ENCODE data around the gene TEX35.

- TF ChIP-seq ZNF707 (tag by site-specific recombination; IDR thresholded peaks at IDR 0.05) = no peak
- TF ChIP-seq, protein P1, sequence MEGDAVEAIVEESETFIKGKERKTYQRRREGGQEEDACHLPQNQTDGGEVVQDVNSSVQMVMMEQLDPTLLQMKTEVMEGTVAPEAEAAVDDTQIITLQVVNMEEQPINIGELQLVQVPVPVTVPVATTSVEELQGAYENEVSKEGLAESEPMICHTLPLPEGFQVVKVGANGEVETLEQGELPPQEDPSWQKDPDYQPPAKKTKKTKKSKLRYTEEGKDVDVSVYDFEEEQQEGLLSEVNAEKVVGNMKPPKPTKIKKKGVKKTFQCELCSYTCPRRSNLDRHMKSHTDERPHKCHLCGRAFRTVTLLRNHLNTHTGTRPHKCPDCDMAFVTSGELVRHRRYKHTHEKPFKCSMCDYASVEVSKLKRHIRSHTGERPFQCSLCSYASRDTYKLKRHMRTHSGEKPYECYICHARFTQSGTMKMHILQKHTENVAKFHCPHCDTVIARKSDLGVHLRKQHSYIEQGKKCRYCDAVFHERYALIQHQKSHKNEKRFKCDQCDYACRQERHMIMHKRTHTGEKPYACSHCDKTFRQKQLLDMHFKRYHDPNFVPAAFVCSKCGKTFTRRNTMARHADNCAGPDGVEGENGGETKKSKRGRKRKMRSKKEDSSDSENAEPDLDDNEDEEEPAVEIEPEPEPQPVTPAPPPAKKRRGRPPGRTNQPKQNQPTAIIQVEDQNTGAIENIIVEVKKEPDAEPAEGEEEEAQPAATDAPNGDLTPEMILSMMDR (tag by site-specific recombination; IDR thresholded peaks at IDR 0.05) = no peak
Observed at GRCh38 chr1:178465011-178465410, 47.9 kb upstream of the TEX35 start.

All from HEK293 (cell line).